Activated naive CD8-positive, alpha-beta T cell treated with anti-CD3 and anti-CD28 coated beads for 36 hours (primary cell): ENCODE results near the gene CDH12. TPM values are rescaled to one million over a fixed set of nuclear protein-coding genes. Genes with fewer than 3 reads are reported as not detected.
"Not testable (repeated sequence)": the region's sequence is repeated elsewhere in the genome, so short reads cannot be mapped to it uniquely, and the experiment has no call there.

ENCODE experiments used
- DNase-seq: peaks from one replicate; pipeline ENCODE4 v3.0.0; 2021
- H3K27ac Mint-ChIP-seq: one replicate; pipeline ENCODE4 v1.8.0; 2022; ENCODE audit warnings: mild to moderate bottlenecking, moderate library complexity, mixed read lengths
- H3K27me3 Mint-ChIP-seq: one replicate; pipeline ENCODE4 v1.8.0; 2022; ENCODE audit warnings: mild to moderate bottlenecking, mixed read lengths
- H3K36me3 Mint-ChIP-seq: one replicate; pipeline ENCODE4 v1.8.0; 2021; ENCODE audit warnings: mild to moderate bottlenecking, mixed read lengths
- H3K4me1 Mint-ChIP-seq: one replicate; pipeline ENCODE4 v1.8.0; 2021; ENCODE audit warnings: mixed read lengths
- H3K4me3 Mint-ChIP-seq: one replicate; pipeline ENCODE4 v1.8.0; 2022; ENCODE audit warnings: mild to moderate bottlenecking, moderate library complexity, mixed read lengths
- H3K9me3 Mint-ChIP-seq: one replicate; pipeline ENCODE4 v1.8.0; 2022; ENCODE audit warnings: mixed read lengths
- total RNA-seq, 2 experiments: library from RNA; stranded (reverse); gene quantifications; one replicate each; pipeline ENCODE4 v1.2.3, GENCODE V29; 2021

Gene CDH12
- total RNA-seq, 2 experiments from 2014 or later, result not detected

GRCh38 chr5:22431406-22431805 lies 421.7 kb downstream of the CDH12 start:
- H3K27ac Mint-ChIP-seq, result no peak overlapping the region
- no peaks in the 10 kb centered on the region for H3K4me1 Mint-ChIP-seq
- no peaks in the 10 kb centered on the region for H3K36me3 Mint-ChIP-seq
- H3K27me3 Mint-ChIP-seq, result no peaks in the 10 kb centered on the region
- peaks cover 6% of the 10 kb centered on the region for H3K9me3 Mint-ChIP-seq
- DNase-seq, result no peak
- H3K4me3 Mint-ChIP-seq, result no peak overlapping the region

GRCh38 chr5:22411554-22412349 lies 441.4 kb downstream of the CDH12 start:
- Mint-ChIP-seq H3K27ac (no peak overlapping the region), H3K36me3 (no peaks in the 10 kb centered on the region), H3K9me3 (peaks cover 9% of the 10 kb centered on the region), H3K27me3 (no peaks in the 10 kb centered on the region), H3K4me3 (no peak overlapping the region), H3K4me1 (no peaks in the 10 kb centered on the region)
- no peak for DNase-seq

- Mint-ChIP-seq H3K27ac (no peak overlapping the region), H3K27me3 (no peaks in the 10 kb centered on the region)
Observed at GRCh38 chr5:22391956-22392355, 461.2 kb downstream of the CDH12 start.

GRCh38 chr5:22390888-22391287 lies 462.3 kb downstream of the CDH12 start:
- no peaks in the 10 kb centered on the region for H3K36me3 Mint-ChIP-seq
- H3K27me3 Mint-ChIP-seq, result no peaks in the 10 kb centered on the region
- no peak overlapping the region for H3K4me3 Mint-ChIP-seq
- H3K4me1 Mint-ChIP-seq, result no peaks in the 10 kb centered on the region
- no peak overlapping the region for H3K27ac Mint-ChIP-seq
- DNase-seq, result no peak
- H3K9me3 Mint-ChIP-seq, result peaks cover 6% of the 10 kb centered on the region

More at GRCh38 chr5:22391956-22392355, 461.2 kb downstream of the CDH12 start:
- no peak for DNase-seq
- Mint-ChIP-seq H3K9me3 (peaks cover 4% of the 10 kb centered on the region), H3K36me3 (no peaks in the 10 kb centered on the region), H3K4me1 (no peaks in the 10 kb centered on the region), H3K4me3 (no peak overlapping the region)

GRCh38 chr5:22372826-22373660 lies 480.1 kb downstream of the CDH12 start:
- Mint-ChIP-seq H3K4me3 (no peak overlapping the region), H3K27me3 (no peaks in the 10 kb centered on the region), H3K27ac (no peak overlapping the region), H3K9me3 (peaks cover 6% of the 10 kb centered on the region), H3K36me3 (no peaks in the 10 kb centered on the region), H3K4me1 (no peaks in the 10 kb centered on the region)
- DNase-seq, result no peak

- Mint-ChIP-seq H3K9me3 (peaks cover 5% of the 10 kb centered on the region), H3K36me3 (no peaks in the 10 kb centered on the region), H3K4me3 (no peak overlapping the region), H3K27ac (no peak overlapping the region), H3K4me1 (no peaks in the 10 kb centered on the region), H3K27me3 (no peaks in the 10 kb centered on the region)
- no peak for DNase-seq
Observed at GRCh38 chr5:22372376-22372775, 480.8 kb downstream of the CDH12 start.

GRCh38 chr5:22354956-22355355 lies 498.2 kb downstream of the CDH12 start:
- Mint-ChIP-seq H3K4me3 (no peak overlapping the region), H3K9me3 (peaks cover 13% of the 10 kb centered on the region), H3K27ac (no peak overlapping the region), H3K36me3 (no peaks in the 10 kb centered on the region), H3K27me3 (no peaks in the 10 kb centered on the region), H3K4me1 (no peaks in the 10 kb centered on the region)
- no peak for DNase-seq

- no peaks in the 10 kb centered on the region for H3K4me1 Mint-ChIP-seq
- no peaks in the 10 kb centered on the region for H3K27me3 Mint-ChIP-seq
- DNase-seq, result no peak
- no peak overlapping the region for H3K4me3 Mint-ChIP-seq
- no peak overlapping the region for H3K27ac Mint-ChIP-seq
- H3K36me3 Mint-ChIP-seq, result no peaks in the 10 kb centered on the region
- H3K9me3 Mint-ChIP-seq, result peaks cover 7% of the 10 kb centered on the region
Observed at GRCh38 chr5:22352493-22352892, 500.7 kb downstream of the CDH12 start.

GRCh38 chr5:22351178-22351577 lies 502.0 kb downstream of the CDH12 start:
- Mint-ChIP-seq H3K27ac (no peak overlapping the region), H3K4me3 (no peak overlapping the region), H3K4me1 (no peaks in the 10 kb centered on the region)

GRCh38 chr5:22348027-22348426 lies 505.1 kb downstream of the CDH12 start:
- no peak overlapping the region for H3K4me3 Mint-ChIP-seq
- DNase-seq, result no peak
- no peaks in the 10 kb centered on the region for H3K4me1 Mint-ChIP-seq
- no peaks in the 10 kb centered on the region for H3K36me3 Mint-ChIP-seq
- H3K27ac Mint-ChIP-seq, result no peak overlapping the region
- H3K27me3 Mint-ChIP-seq, result no peaks in the 10 kb centered on the region
- peaks cover 3% of the 10 kb centered on the region for H3K9me3 Mint-ChIP-seq

More at GRCh38 chr5:22351178-22351577, 502.0 kb downstream of the CDH12 start:
- Mint-ChIP-seq H3K27me3 (no peaks in the 10 kb centered on the region), H3K9me3 (peaks cover 4% of the 10 kb centered on the region), H3K36me3 (no peaks in the 10 kb centered on the region)
- no peak for DNase-seq

GRCh38 chr5:22344000-22344399 lies 509.1 kb downstream of the CDH12 start:
- DNase-seq, result no peak
- Mint-ChIP-seq H3K27ac (no peak overlapping the region), H3K4me3 (no peak overlapping the region), H3K9me3 (no peaks in the 10 kb centered on the region), H3K4me1 (no peaks in the 10 kb centered on the region), H3K36me3 (no peaks in the 10 kb centered on the region), H3K27me3 (no peaks in the 10 kb centered on the region)

GRCh38 chr5:22341406-22341805 lies 511.7 kb downstream of the CDH12 start:
- no peaks in the 10 kb centered on the region for H3K4me1 Mint-ChIP-seq
- H3K4me3 Mint-ChIP-seq, result no peak overlapping the region
- no peak for DNase-seq
- peaks cover 3% of the 10 kb centered on the region for H3K9me3 Mint-ChIP-seq
- H3K36me3 Mint-ChIP-seq, result no peaks in the 10 kb centered on the region
- no peaks in the 10 kb centered on the region for H3K27me3 Mint-ChIP-seq
- H3K27ac Mint-ChIP-seq, result no peak overlapping the region

GRCh38 chr5:22332949-22333348 lies 520.2 kb downstream of the CDH12 start:
- DNase-seq, H3K27me3 Mint-ChIP-seq, H3K4me3 Mint-ChIP-seq, H3K27ac Mint-ChIP-seq, H3K4me1 Mint-ChIP-seq, H3K36me3 Mint-ChIP-seq: not testable (repeated sequence)
- peaks cover 19% of the 10 kb centered on the region for H3K9me3 Mint-ChIP-seq

GRCh38 chr5:22329683-22330082 lies 523.5 kb downstream of the CDH12 start:
- Mint-ChIP-seq H3K27ac (no peak overlapping the region), H3K4me1 (no peaks in the 10 kb centered on the region), H3K27me3 (no peaks in the 10 kb centered on the region), H3K36me3 (no peaks in the 10 kb centered on the region), H3K4me3 (no peak overlapping the region), H3K9me3 (peaks cover 7% of the 10 kb centered on the region)
- DNase-seq, result no peak

- H3K27ac Mint-ChIP-seq, result no peak overlapping the region
- H3K9me3 Mint-ChIP-seq, result peaks cover 10% of the 10 kb centered on the region
Observed at GRCh38 chr5:22319798-22320197, 533.3 kb downstream of the CDH12 start.

More at GRCh38 chr5:22319798-22320197, 533.3 kb downstream of the CDH12 start:
- no peaks in the 10 kb centered on the region for H3K27me3 Mint-ChIP-seq
- no peaks in the 10 kb centered on the region for H3K36me3 Mint-ChIP-seq
- H3K4me3 Mint-ChIP-seq, result no peak overlapping the region
- H3K4me1 Mint-ChIP-seq, result no peaks in the 10 kb centered on the region
- no peak for DNase-seq
